Measurements from ENCODE around the gene SNX7.

GRCh38 chr1:98702976-98703375, 41.5 kb downstream of the SNX7 start:
- TF ChIP-seq CTCF (IDR thresholded peaks at IDR 0.05; ENCODE audit: extremely low read depth in 1 of 2, insufficient read depth in 1 of 2, low read depth in 1 of 2, low read length in 2 of 2) = no peak
- no peak for TF ChIP-seq MAX (IDR thresholded peaks at IDR 0.05; ENCODE audit: insufficient read depth, insufficient read length)
- TF ChIP-seq POLR2A (IDR thresholded peaks at IDR 0.05; ENCODE audit: low read depth, low read length) = no peak
